Naive B cell (primary cell): ENCODE data around the gene NUP205. TPM values are rescaled to one million over a fixed set of nuclear protein-coding genes. Genes with fewer than 3 reads are reported as not detected.
"Not testable (repeated sequence)": the region's sequence is repeated elsewhere in the genome, so short reads cannot be mapped to it uniquely, and the experiment has no call there.

Experiments used
- ATAC-seq, 2 donors: fragments of 150-1000 bp; cut with Tn5 transposase; 2 replicates each; pipeline ENCODE4 v1.10.0; 2021; ENCODE audit warnings: low read depth in 2 of 2, mild to moderate bottlenecking in 2 of 2, moderate library complexity in 2 of 2
- DNase-seq: peaks from one replicate; pipeline ENCODE4 v3.0.0; 2022
- H3K27ac Mint-ChIP-seq, 6 donors: one replicate each; pipeline ENCODE4 v1.8.0; 2020 to 2022; ENCODE audit warnings: mild to moderate bottlenecking in 6 of 6, mixed read lengths in 6 of 6, moderate library complexity in 5 of 6, inconsistent platforms in 2 of 6
- H3K27me3 Mint-ChIP-seq, 3 donors: one replicate each; pipeline ENCODE4 v1.8.0; 2021 to 2022; ENCODE audit warnings: mixed read lengths in 3 of 3, mild to moderate bottlenecking in 1 of 3
- H3K36me3 Mint-ChIP-seq, 2 donors: one replicate each; pipeline ENCODE4 v1.8.0; 2020 to 2022; ENCODE audit warnings: mixed read lengths in 2 of 2, inconsistent platforms in 1 of 2, mild to moderate bottlenecking in 1 of 2
- H3K4me1 Mint-ChIP-seq, 3 donors: one replicate each; pipeline ENCODE4 v1.8.0; 2020 to 2022; ENCODE audit warnings: mixed read lengths in 3 of 3, inconsistent platforms in 1 of 3, mild to moderate bottlenecking in 1 of 3, moderate library complexity in 1 of 3
- H3K4me3 Mint-ChIP-seq, 8 donors: one replicate each; pipeline ENCODE4 v1.8.0; 2020 to 2022; ENCODE audit warnings: mild to moderate bottlenecking in 8 of 8, mixed read lengths in 8 of 8, moderate library complexity in 8 of 8, inconsistent platforms in 2 of 8
- H3K9me3 Mint-ChIP-seq, 7 donors: one replicate each; pipeline ENCODE4 v1.8.0; 2020 to 2022; ENCODE audit warnings: mixed read lengths in 7 of 7, mild to moderate bottlenecking in 5 of 7, inconsistent platforms in 2 of 7, moderate library complexity in 1 of 7
- polyA plus RNA-seq, 6 donors: library from polyadenylated mRNA; unstranded; fragments of 300-500 nt; fragmentation: Illumina TruSeq; gene quantifications; one replicate each; pipeline ENCODE4 v1.2.3, GENCODE V29; 2021; ENCODE audit warnings: low read depth in 6 of 6

NUP205 gene
- polyA plus RNA-seq, 6 donors from 2014 or later: 8.8 to 22.0 (median 18.2) TPM

GRCh38 chr7:135690566-135690965, 132.8 kb downstream of the NUP205 start:
- DNase-seq: no peak
- H3K27ac Mint-ChIP-seq: peak overlapping the region in 1 of 6 donors; percentile 37
- no peak for ATAC-seq
- H3K4me3 Mint-ChIP-seq: no peak overlapping the region
- H3K36me3 Mint-ChIP-seq: peaks cover 5 to 17% of the 10 kb centered on the region in 2 donors
- H3K27me3 Mint-ChIP-seq: no peaks in the 10 kb centered on the region
- H3K9me3 Mint-ChIP-seq: no peaks in the 10 kb centered on the region
- peaks cover 0 to under 1% (median 0%) of the 10 kb centered on the region in 3 donors for H3K4me1 Mint-ChIP-seq

- Mint-ChIP-seq H3K9me3 (no peaks in the 10 kb centered on the region), H3K4me1 (peaks cover 0 to 4% (median 0%) of the 10 kb centered on the region in 3 donors), H3K4me3 (no peak overlapping the region), H3K27me3 (no peaks in the 10 kb centered on the region), H3K36me3 (peaks cover 5 to 15% of the 10 kb centered on the region in 2 donors), H3K27ac (no peak overlapping the region)
- DNase-seq (no peak), ATAC-seq (no peak)
These were observed 134.3 kb downstream of the NUP205 start for GRCh38 chr7:135692055-135692454.

GRCh38 chr7:135692606-135693005, 134.9 kb downstream of the NUP205 start:
- not testable (repeated sequence) for H3K27ac Mint-ChIP-seq, DNase-seq, H3K4me3 Mint-ChIP-seq, H3K9me3 Mint-ChIP-seq, H3K4me1 Mint-ChIP-seq, ATAC-seq, H3K27me3 Mint-ChIP-seq
- H3K36me3 Mint-ChIP-seq: peaks cover 5 to 15% of the 10 kb centered on the region in 2 donors

- Mint-ChIP-seq H3K4me3 (no peak overlapping the region), H3K27me3 (no peaks in the 10 kb centered on the region)
- no peak for ATAC-seq
These were observed 135.8 kb downstream of the NUP205 start for GRCh38 chr7:135693558-135693957.

GRCh38 chr7:135697276-135698049, 139.7 kb downstream of the NUP205 start:
- ATAC-seq: no peak
- Mint-ChIP-seq H3K4me1 (peaks cover 0 to 4% (median 0%) of the 10 kb centered on the region in 3 donors), H3K27ac (peak overlapping the region in 1 of 6 donors; percentile 18), H3K9me3 (no peaks in the 10 kb centered on the region), H3K36me3 (peaks cover 5 to 7% of the 10 kb centered on the region in 2 donors), H3K4me3 (no peak overlapping the region), H3K27me3 (no peaks in the 10 kb centered on the region)
- DNase-seq: no peak

More at GRCh38 chr7:135693558-135693957, 135.8 kb downstream of the NUP205 start:
- Mint-ChIP-seq H3K9me3 (no peaks in the 10 kb centered on the region), H3K36me3 (peaks cover 5 to 15% of the 10 kb centered on the region in 2 donors), H3K27ac (peak overlapping the region in 1 of 6 donors; percentile 11), H3K4me1 (peaks cover 0 to 4% (median 0%) of the 10 kb centered on the region in 3 donors)
- DNase-seq: no peak

Other genes with a start within 250 kb of the NUP205 start
- 10 to 100 TPM; 15.1 to 23.9 (median 18.5) TPM for gene CNOT4, start 47.8 kb upstream of the NUP205 start, polyA plus RNA-seq
- 10 to 100 TPM; 54.1 to 94.9 (median 65.4) TPM for gene STMP1, start 104.6 kb downstream of the NUP205 start, polyA plus RNA-seq
- gene SLC13A4, start 170.3 kb downstream of the NUP205 start, polyA plus RNA-seq: under 1 TPM in 3 of 6 donors, not detected in 3; 0.05 to 0.43 (median 0.24) TPM
- gene FAM180A, start 190.9 kb downstream of the NUP205 start, polyA plus RNA-seq: not detected